Fibroblast of lung (primary cell): Measurements from ENCODE around the gene PLXNA4.

Experiments used
- CTCF ChIP-seq, 2 donors: IDR thresholded peaks in 1 of 2; conservative IDR thresholded peaks in 1 of 2; 1 replicate in 1 of 2; 2 replicates in 1 of 2; pipeline ENCODE4 v1.5.1; 2011 to 2012; ENCODE audit warnings: low read length in 2 of 2, control low read depth in 1 of 2, inconsistent platforms in 1 of 2, low read depth in 1 of 2, mild to moderate bottlenecking in 1 of 2
- EZH2 ChIP-seq: IDR thresholded peaks from 2 replicates; pipeline ENCODE4 v1.5.1; 2012; ENCODE audit warnings: low read length, control low read depth, mild to moderate bottlenecking; ENCODE audit errors: missing control alignments

- TF ChIP-seq CTCF (conservative IDR thresholded peaks at IDR 0.05 in 1 of 2, IDR thresholded peaks at IDR 0.05 in 1 of 2; ENCODE audit: low read depth in 1 of 2, low read length in 2 of 2) (no peak), EZH2 (no peak)
Measured at GRCh38 chr7:132152131-132152889, 424.0 kb downstream of the PLXNA4 start.
